HepG2 (cell line): ENCODE data around the gene TICAM2. TPM values are rescaled to one million over a fixed set of nuclear protein-coding genes. Genes with fewer than 3 reads are reported as not detected.
A peak's percentile ranks its signal among the peaks of the same experiment; 100 is the strongest.

ENCODE experiments used
- GATAD2A ChIP-seq: IDR thresholded peaks from 2 replicates; pipeline ENCODE4 v1.6.1; 2016
- GFI1 ChIP-seq: sonication (generic); formaldehyde crosslinking; IDR thresholded peaks from 2 replicates; pipeline ENCODE4 v1.5.0; 2020; ENCODE audit warnings: missing genetic modification reagents, mild to moderate bottlenecking, borderline replicate concordance
- GZF1 ChIP-seq: sonication (generic); formaldehyde crosslinking; IDR thresholded peaks from 2 replicates; pipeline ENCODE4 v1.5.1; 2020; ENCODE audit warnings: mild to moderate bottlenecking, missing genetic modification reagents
- KDM5A ChIP-seq: fragments of 200-600 bp; sonication (generic); IDR thresholded peaks from 2 replicates; pipeline ENCODE4 v1.7.0; 2018; ENCODE audit warnings: antibody characterized with exemption, mild to moderate bottlenecking, low read length, borderline replicate concordance
- MATR3 ChIP-seq: sonication (generic); formaldehyde crosslinking; IDR thresholded peaks from 2 replicates; pipeline ENCODE4 v1.4.0; 2020; ENCODE audit warnings: missing genetic modification reagents
- ZHX1 ChIP-seq: sonication (generic); formaldehyde crosslinking; IDR thresholded peaks from 2 replicates; pipeline ENCODE4 v1.8.1; 2022; ENCODE audit warnings: low read depth, mild to moderate bottlenecking, missing genetic modification reagents
- ZNF816 ChIP-seq: sonication (generic); formaldehyde crosslinking; IDR thresholded peaks from 2 replicates; pipeline ENCODE4 v1.8.0; 2022; ENCODE audit warnings: missing genetic modification reagents, mild to moderate bottlenecking, borderline replicate concordance
- polyA plus RNA-seq, 8 experiments: library from polyadenylated mRNA; depleted of rRNA in 3 of 8; stranded (reverse) in 7 of 8; unstranded in 1 of 8; fragments of >200 nt; fragmentation: Illumina TruSeq in 4 of 8; extraction: Trizol in 4 of 8; gene quantifications; 2 replicates each; pipeline versions ENCODE4 v1.2.1 to v1.2.3, GENCODE V29; 2011 to 2016; ENCODE audit warnings: low read depth in 4 of 8, missing spikeins in 1 of 8, mixed read lengths in 1 of 8; ENCODE audit not compliant: insufficient read depth in 1 of 8
- total RNA-seq, 5 experiments: library from RNA; depleted of rRNA; stranded (reverse); fragments of >200 nt; fragmentation: Illumina TruSeq; extraction: Trizol; gene quantifications; 2 replicates each; pipeline ENCODE4 v1.2.3, GENCODE V29; 2016; ENCODE audit warnings: low read depth in 1 of 5
- TF ChIP-seq, protein P1 (sequence below): sonication (generic); formaldehyde crosslinking; IDR thresholded peaks from 2 replicates; pipeline ENCODE4 v1.5.0; 2020; ENCODE audit warnings: mild to moderate bottlenecking, low read depth, missing genetic modification reagents, borderline replicate concordance

TICAM2 gene
- total and polyA plus RNA-seq, 2 of the 13 experiments (the other 11 are each of a cell fraction or from before 2014, with no cell fraction given) = 0.04 TPM; not detected in 1

GRCh38 chr5:115626445-115626823, 24.2 kb upstream of the TICAM2 start (continued):
- no peak for TF ChIP-seq GATAD2A (CRISPR knock-in tag)
- TF ChIP-seq MATR3 (CRISPR knock-in tag) = no peak
- TF ChIP-seq, protein P1, sequence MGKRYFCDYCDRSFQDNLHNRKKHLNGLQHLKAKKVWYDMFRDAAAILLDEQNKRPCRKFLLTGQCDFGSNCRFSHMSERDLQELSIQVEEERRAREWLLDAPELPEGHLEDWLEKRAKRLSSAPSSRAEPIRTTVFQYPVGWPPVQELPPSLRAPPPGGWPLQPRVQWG (CRISPR knock-in tag) = no peak
- TF ChIP-seq KDM5A = 0 out of 2 replicates have a peak, but pooled peaks have one; percentile 12
- 0 out of 2 replicates have a peak, but pooled peaks have one; percentile 9 for TF ChIP-seq GFI1 (CRISPR knock-in tag)
- no peak for TF ChIP-seq ZHX1 (CRISPR knock-in tag)
- no peak for TF ChIP-seq GZF1
- TF ChIP-seq ZNF816 = 0 out of 2 replicates have a peak, but pooled peaks have one; percentile 15
